RWPE2 (cell line): ENCODE measurements around the gene S1PR5.

Experiments used
- ATAC-seq: fragments of 200-7000 bp; cut with Tn5 transposase; 3 replicates; pipeline ENCODE4 v1.9.1; 2021; ENCODE audit warnings: low read depth
- DNase-seq: peaks from one replicate; pipeline ENCODE4 v3.0.0-alpha.2; 2020; ENCODE audit warnings: low spot score
- H3K27ac ChIP-seq: fragments of 450-650 bp; 2 replicates; pipeline ENCODE4 v1.5.1; 2017; ENCODE audit warnings: mild to moderate bottlenecking; ENCODE audit not compliant: poor library complexity, severe bottlenecking
- H3K27me3 ChIP-seq: fragments of 250-450 bp; sonication (Bioruptor Pico); 2 replicates; pipeline ENCODE4 v1.5.1; 2021; ENCODE audit warnings: mild to moderate bottlenecking, moderate library complexity; ENCODE audit not compliant: insufficient read depth, poor library complexity, severe bottlenecking
- H3K36me3 ChIP-seq: fragments of 250-450 bp; sonication (Bioruptor Pico); 2 replicates; pipeline ENCODE4 v1.5.1; 2020; ENCODE audit warnings: low read depth, mild to moderate bottlenecking, moderate library complexity
- H3K4me1 ChIP-seq: fragments of 250-450 bp; sonication (Bioruptor Pico); 2 replicates; pipeline ENCODE4 v1.5.1; 2021; ENCODE audit warnings: mild to moderate bottlenecking, moderate library complexity; ENCODE audit not compliant: insufficient read depth, poor library complexity, severe bottlenecking
- H3K4me3 ChIP-seq: fragments of 250-450 bp; sonication (Bioruptor Pico); 2 replicates; pipeline ENCODE4 v1.5.1; 2021; ENCODE audit warnings: mild to moderate bottlenecking, moderate library complexity; ENCODE audit not compliant: severe bottlenecking
- H3K9me3 ChIP-seq: fragments of 250-450 bp; sonication (Bioruptor Pico); 2 replicates; pipeline ENCODE4 v1.5.1; 2021; ENCODE audit warnings: mild to moderate bottlenecking, moderate library complexity; ENCODE audit not compliant: severe bottlenecking
- CTCF ChIP-seq: fragments of 450-650 bp; IDR thresholded peaks from one replicate; pipeline ENCODE4 v1.5.1; 2017; ENCODE audit warnings: mild to moderate bottlenecking, moderate library complexity; ENCODE audit not compliant: poor library complexity, severe bottlenecking

The S1PR5 gene

GRCh38 chr19:10554760-10555609, 37.7 kb upstream of the S1PR5 start:
- peaks cover 78% of the 10 kb centered on the region for H3K36me3 ChIP-seq
- H3K27ac ChIP-seq: peak overlapping the region; percentile 63
- no peaks in the 10 kb centered on the region for H3K27me3 ChIP-seq
- no peak for DNase-seq
- no peaks in the 10 kb centered on the region for H3K9me3 ChIP-seq
- no peak for ATAC-seq
- TF ChIP-seq CTCF: no peak
- no peak overlapping the region for H3K4me3 ChIP-seq
- peaks cover 28% of the 10 kb centered on the region for H3K4me1 ChIP-seq

- ATAC-seq: peak; percentile 51
- Histone ChIP-seq H3K27me3 (no peaks in the 10 kb centered on the region), H3K27ac (peak overlapping the region; percentile 63)
Observed at GRCh38 chr19:10553943-10554381, 36.7 kb upstream of the S1PR5 start.

GRCh38 chr19:10553087-10553667, 35.9 kb upstream of the S1PR5 start:
- Histone ChIP-seq H3K4me3 (no peak overlapping the region), H3K27ac (peak overlapping the region; percentile 63)
- no peak for ATAC-seq

More at GRCh38 chr19:10553943-10554381, 36.7 kb upstream of the S1PR5 start:
- H3K36me3 ChIP-seq: peaks cover 78% of the 10 kb centered on the region
- no peak overlapping the region for H3K4me3 ChIP-seq
- H3K9me3 ChIP-seq: no peaks in the 10 kb centered on the region
- DNase-seq: no peak
- H3K4me1 ChIP-seq: peaks cover 28% of the 10 kb centered on the region
- no peak for TF ChIP-seq CTCF

GRCh38 chr19:10552510-10553053, 35.3 kb upstream of the S1PR5 start:
- Histone ChIP-seq H3K27me3 (no peaks in the 10 kb centered on the region), H3K4me1 (peaks cover 28% of the 10 kb centered on the region), H3K4me3 (no peak overlapping the region), H3K9me3 (no peaks in the 10 kb centered on the region), H3K36me3 (peaks cover 87% of the 10 kb centered on the region), H3K27ac (no peak overlapping the region)
- DNase-seq (no peak), ATAC-seq (peak; percentile 46)
- TF ChIP-seq CTCF: no peak

More at GRCh38 chr19:10553087-10553667, 35.9 kb upstream of the S1PR5 start:
- no peak for DNase-seq
- no peak for TF ChIP-seq CTCF
- H3K4me1 ChIP-seq: peaks cover 28% of the 10 kb centered on the region
- peaks cover 85% of the 10 kb centered on the region for H3K36me3 ChIP-seq
- no peaks in the 10 kb centered on the region for H3K9me3 ChIP-seq
- no peaks in the 10 kb centered on the region for H3K27me3 ChIP-seq
